ENCODE measurements around the gene NSF. TPM values are rescaled to one million over a fixed set of nuclear protein-coding genes. Genes with fewer than 3 reads are reported as not detected.

The NSF gene
- total and polyA plus RNA-seq, 10 of the 15 experiments (the other 5 are each of a cell fraction or from before 2014, with no cell fraction given) = 6.8 to 25.6 (median 16.8) TPM

DNA sequence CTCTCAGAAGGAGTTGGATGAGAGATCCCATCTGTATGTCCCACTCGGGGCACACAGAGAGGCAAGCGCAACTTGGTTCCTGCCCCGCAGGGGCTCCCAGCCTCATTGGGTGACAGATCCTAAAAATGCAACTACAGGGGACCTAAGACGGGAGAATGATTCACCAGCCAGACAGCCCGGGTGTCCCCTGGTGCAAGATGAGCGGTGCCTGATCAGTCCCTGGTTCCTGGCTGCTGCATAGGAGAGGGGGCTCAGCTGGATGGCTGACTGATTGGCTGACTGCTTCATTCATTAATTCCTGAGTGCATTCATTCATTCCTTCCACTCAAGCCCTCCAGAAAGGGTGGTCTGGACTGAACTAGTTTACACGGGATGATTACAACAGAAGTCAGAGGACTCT, 206.1 kb downstream of the NSF start (continued):
- TF ChIP-seq, protein P1, sequence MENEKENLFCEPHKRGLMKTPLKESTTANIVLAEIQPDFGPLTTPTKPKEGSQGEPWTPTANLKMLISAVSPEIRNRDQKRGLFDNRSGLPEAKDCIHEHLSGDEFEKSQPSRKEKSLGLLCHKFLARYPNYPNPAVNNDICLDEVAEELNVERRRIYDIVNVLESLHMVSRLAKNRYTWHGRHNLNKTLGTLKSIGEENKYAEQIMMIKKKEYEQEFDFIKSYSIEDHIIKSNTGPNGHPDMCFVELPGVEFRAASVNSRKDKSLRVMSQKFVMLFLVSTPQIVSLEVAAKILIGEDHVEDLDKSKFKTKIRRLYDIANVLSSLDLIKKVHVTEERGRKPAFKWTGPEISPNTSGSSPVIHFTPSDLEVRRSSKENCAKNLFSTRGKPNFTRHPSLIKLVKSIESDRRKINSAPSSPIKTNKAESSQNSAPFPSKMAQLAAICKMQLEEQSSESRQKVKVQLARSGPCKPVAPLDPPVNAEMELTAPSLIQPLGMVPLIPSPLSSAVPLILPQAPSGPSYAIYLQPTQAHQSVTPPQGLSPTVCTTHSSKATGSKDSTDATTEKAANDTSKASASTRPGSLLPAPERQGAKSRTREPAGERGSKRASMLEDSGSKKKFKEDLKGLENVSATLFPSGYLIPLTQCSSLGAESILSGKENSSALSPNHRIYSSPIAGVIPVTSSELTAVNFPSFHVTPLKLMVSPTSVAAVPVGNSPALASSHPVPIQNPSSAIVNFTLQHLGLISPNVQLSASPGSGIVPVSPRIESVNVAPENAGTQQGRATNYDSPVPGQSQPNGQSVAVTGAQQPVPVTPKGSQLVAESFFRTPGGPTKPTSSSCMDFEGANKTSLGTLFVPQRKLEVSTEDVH (IDR thresholded peaks at IDR 0.05; ENCODE audit: low read depth, partially characterized antibody) = no peak

DNA sequence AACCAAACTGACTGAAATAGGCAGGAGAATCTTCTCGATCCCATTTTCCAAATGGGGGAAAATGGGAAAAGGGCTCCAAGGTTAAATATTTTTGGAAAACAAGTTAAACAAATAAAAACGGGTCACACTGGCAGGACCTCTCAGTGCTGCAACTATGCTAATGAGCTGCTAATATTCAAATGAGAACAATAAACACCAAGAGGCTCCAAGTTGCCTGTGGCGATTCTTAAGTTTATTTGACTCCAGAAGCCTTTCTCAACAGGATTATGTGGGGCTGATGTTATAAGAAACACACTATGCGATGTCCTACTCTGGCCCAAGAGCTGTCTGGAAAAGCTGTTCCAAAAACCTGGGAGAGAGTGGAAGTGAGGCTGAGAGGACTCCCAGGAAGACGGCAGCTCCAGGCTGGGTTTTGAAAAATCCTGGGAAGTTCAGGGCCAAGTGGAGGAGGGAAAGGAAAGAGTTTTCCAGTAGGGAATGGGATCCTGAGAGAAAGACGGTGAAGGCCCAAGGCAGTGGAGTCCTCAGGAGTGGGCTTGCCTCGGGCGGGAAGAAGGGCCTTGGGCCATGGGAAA, 206.6 kb downstream of the NSF start:
- H3K4me1 ChIP-seq (ENCODE audit: control insufficient read depth, insufficient read depth, low read length) = no peaks in the 10 kb centered on the region
- no peak overlapping the region for H3K9ac ChIP-seq (ENCODE audit: control insufficient read depth, insufficient read depth, low read length)
- H3K4me3 ChIP-seq = no peak overlapping the region
- H3K9me3 ChIP-seq (replicated peaks; ENCODE audit: control insufficient read depth, insufficient read depth, low read length) = no peaks in the 10 kb centered on the region
- WGBS (ENCODE audit: insufficient coverage, insufficient replicate concordance, low lambda C conversion rate, missing lambda C conversion rate) = 58% methylated on average over 8 of the region's 8 CpGs
- no peak for ATAC-seq
- no peak overlapping the region for H3K27ac ChIP-seq (ENCODE audit: control insufficient read depth, insufficient read depth)
- intact Hi-C loops (cut with micrococcal nuclease; ENCODE audit: unreplicated experiment) = no loop called here
- no peaks in the 10 kb centered on the region for H3K79me2 ChIP-seq (ENCODE audit: control insufficient read depth, insufficient read depth, low read length)
- CTCF ChIA-PET = interaction anchor here (1.0 kb wide), 1 partner anchor 14 kb away, joined by 3 read pairs; no protein-coding TSS in a partner anchor
- SMC1A ChIA-PET (ENCODE audit: uncharacterized antibody, unreplicated experiment) = no interaction called here
- TF ChIP-seq, protein P2, sequence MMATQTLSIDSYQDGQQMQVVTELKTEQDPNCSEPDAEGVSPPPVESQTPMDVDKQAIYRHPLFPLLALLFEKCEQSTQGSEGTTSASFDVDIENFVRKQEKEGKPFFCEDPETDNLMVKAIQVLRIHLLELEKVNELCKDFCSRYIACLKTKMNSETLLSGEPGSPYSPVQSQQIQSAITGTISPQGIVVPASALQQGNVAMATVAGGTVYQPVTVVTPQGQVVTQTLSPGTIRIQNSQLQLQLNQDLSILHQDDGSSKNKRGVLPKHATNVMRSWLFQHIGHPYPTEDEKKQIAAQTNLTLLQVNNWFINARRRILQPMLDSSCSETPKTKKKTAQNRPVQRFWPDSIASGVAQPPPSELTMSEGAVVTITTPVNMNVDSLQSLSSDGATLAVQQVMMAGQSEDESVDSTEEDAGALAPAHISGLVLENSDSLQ (IDR thresholded peaks at IDR 0.05) = no peak
- TF ChIP-seq CHD1 (IDR thresholded peaks at IDR 0.05; ENCODE audit: low read depth, low read length) = no peak
- FAIRE-seq = no peak
- no peaks in the 10 kb centered on the region for H3K36me3 ChIP-seq (ENCODE audit: control insufficient read depth in 2 of 2, insufficient read depth in 2 of 2, low read length in 1 of 2)
- no peak overlapping the region for H3K4me2 ChIP-seq (ENCODE audit: control insufficient read depth, insufficient read depth)
- DNase-seq (ENCODE audit: low read depth, low spot score) = no peak
- RAD21 ChIA-PET (ENCODE audit: unreplicated experiment) = no interaction called here
- no peaks in the 10 kb centered on the region for H4K20me1 ChIP-seq (ENCODE audit: control insufficient read depth, insufficient read depth)
- POLR2A ChIA-PET = no interaction called here
- in situ Hi-C loops (cut with MboI) = loop anchor here (10.0 kb wide), 2 partner anchors 58 to 98 kb away; partner anchors contain the start of gene WNT9B
- H2AFZ ChIP-seq (ENCODE audit: control insufficient read depth, low read depth, low read length) = no peak overlapping the region
- H3K27me3 ChIP-seq (replicated peaks in 1 of 2; ENCODE audit: control insufficient read depth in 2 of 2, insufficient read depth in 2 of 2, low read length in 1 of 2) = peaks cover 0 to 3% of the 10 kb centered on the region in 2 experiments; a peak in 3 of 4 replicates
- BruUV-seq (replicated peaks) = no TSS peak

All from GM12878 (cell line).